ENCODE data around the gene LCNL1. TPM values are rescaled to one million over a fixed set of nuclear protein-coding genes. Genes with fewer than 3 reads are reported as not detected.
"Not testable (repeated sequence)": the region's sequence is repeated elsewhere in the genome, so short reads cannot be mapped to it uniquely, and the experiment has no call there.

LCNL1 gene
- total RNA-seq, 2 donors from 2014 or later, result 0.11 TPM; not detected in 1

DNA sequence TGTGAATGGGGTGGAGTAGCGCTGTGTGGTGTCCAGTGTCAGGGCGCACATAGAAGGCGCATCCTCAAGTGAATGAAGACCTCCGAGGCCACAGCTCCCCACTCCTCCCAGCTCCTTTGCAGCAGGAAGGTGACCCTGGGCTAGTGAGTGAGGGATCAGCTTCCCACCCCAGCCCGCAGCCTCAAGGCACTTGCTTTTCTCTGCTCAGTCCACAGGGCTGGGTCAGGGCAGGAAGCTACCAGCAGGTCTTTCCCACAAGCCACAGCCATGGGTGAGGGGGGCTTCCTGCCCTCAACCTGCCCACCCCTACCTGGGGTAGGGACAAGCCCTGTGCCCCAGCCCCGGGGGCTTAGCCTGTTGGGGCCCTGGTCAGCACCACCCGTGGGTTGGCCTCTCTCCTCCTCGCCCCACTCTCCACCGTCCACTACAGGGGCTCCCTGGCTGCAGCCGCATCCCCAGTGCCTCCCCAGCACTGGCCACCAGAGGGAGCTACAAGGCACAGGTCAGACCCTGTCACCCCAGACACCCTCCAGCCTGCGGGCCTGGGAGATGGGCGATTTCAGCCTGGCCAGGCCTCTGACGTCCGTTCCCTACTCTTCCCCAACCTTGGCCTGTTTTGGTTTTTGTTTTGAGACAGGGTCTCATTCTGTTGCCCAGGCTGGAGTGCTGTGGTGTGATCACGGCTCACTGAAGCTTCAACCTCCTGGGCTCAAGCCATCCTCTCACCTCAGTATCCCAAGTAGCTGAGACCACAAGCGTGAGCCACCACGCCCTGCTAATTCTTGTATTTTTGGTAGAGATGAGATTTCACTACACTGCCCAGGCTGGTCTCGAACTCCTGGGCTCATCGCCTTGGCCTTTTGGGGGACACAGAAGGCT, 46.5 kb downstream of the LCNL1 start:
- no peaks in the 10 kb centered on the region for H3K27me3 Mint-ChIP-seq
- peak overlapping the region; percentile 86 for H3K4me3 Mint-ChIP-seq
- peaks cover 8% of the 10 kb centered on the region for H3K36me3 Mint-ChIP-seq (ENCODE audit: low read depth)
- H3K27ac Mint-ChIP-seq, result peak overlapping the region; percentile 66
- H3K4me1 Mint-ChIP-seq, result peaks cover 5% of the 10 kb centered on the region
- ATAC-seq (replicated peaks), result peak; percentile 60
- H3K9me3 Mint-ChIP-seq, result no peaks in the 10 kb centered on the region

DNA sequence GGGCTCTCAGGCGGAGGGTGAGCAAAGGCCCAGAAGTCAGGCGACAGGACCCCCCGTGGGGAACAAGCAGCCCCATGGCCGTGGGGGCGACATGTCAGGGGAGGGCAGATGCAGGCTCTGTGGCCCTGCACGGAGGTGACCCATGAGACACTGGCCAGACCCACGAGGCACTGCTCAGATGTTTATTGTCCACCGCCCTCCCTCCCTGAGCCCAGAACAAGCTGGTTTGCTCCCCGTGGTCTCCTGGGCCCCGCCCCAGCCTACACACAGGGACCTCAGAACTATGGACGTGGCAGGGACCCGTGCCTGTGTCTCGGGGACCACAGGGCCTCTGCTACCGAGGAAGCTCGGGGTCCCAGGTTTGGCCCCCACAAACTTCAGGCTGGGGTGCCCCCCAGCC, 47.2 kb downstream of the LCNL1 start:
- no peak for ATAC-seq (replicated peaks)
- H3K4me3 Mint-ChIP-seq, result peak overlapping the region; percentile 86
- no peaks in the 10 kb centered on the region for H3K27me3 Mint-ChIP-seq
- peaks cover 8% of the 10 kb centered on the region for H3K36me3 Mint-ChIP-seq (ENCODE audit: low read depth)
- peaks cover 9% of the 10 kb centered on the region for H3K4me1 Mint-ChIP-seq
- no peaks in the 10 kb centered on the region for H3K9me3 Mint-ChIP-seq
- peak overlapping the region; percentile 92 for H3K27ac Mint-ChIP-seq

DNA sequence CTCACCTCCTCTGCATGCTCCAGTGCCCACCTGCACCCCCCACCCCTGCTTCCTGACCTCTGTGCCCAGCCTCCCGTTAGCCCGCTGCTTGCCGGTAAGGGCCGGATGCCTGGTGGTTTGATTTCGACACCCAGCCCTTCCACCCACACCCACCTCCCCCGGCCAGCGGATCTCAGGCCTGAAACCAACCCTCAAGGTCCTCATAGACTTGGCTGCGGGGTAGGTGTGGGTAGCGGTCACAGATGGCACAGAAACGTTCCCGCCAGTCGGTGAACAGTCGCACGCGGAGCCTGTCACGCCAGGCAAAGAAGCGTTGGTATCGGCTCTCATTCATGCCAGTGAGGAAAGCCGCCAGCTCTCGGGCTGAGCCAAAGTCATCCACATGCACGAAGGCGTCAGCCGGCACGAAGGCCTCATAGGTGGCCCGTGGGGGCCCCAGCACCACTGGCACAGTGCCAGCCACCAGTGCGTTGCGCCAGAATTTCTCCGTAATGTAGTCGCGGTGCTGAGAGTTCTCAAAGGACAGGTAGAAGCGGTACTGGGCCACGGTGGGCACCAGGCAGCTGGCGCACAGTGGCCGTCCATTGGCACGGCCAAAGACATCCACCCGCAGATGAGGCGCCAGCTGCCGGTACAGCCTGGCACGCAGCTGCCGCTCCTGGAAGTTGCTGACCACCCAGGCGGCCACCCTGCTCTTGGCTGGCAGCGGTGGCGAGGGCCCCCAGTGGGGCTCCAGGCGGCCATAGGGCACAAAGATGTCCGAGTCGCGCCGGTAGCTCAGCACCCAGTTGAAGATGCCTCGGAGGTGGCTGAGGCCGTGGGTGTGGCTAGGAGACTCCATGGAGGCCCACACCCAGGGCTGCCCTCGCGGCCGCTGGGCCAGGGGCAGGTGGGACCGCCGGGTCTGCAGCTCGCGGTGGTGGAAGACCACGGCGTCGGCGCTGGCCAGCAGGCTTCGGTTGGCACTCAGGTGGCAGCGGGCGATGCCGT, 48.0 kb downstream of the LCNL1 start:
- Mint-ChIP-seq H3K9me3 (no peaks in the 10 kb centered on the region), H3K27me3 (no peaks in the 10 kb centered on the region), H3K36me3 (ENCODE audit: low read depth) (peaks cover 8% of the 10 kb centered on the region), H3K4me3 (peak overlapping the region; percentile 86), H3K27ac (peak overlapping the region; percentile 92), H3K4me1 (peaks cover 9% of the 10 kb centered on the region)
- peak; percentile 8 for ATAC-seq (replicated peaks)

DNA sequence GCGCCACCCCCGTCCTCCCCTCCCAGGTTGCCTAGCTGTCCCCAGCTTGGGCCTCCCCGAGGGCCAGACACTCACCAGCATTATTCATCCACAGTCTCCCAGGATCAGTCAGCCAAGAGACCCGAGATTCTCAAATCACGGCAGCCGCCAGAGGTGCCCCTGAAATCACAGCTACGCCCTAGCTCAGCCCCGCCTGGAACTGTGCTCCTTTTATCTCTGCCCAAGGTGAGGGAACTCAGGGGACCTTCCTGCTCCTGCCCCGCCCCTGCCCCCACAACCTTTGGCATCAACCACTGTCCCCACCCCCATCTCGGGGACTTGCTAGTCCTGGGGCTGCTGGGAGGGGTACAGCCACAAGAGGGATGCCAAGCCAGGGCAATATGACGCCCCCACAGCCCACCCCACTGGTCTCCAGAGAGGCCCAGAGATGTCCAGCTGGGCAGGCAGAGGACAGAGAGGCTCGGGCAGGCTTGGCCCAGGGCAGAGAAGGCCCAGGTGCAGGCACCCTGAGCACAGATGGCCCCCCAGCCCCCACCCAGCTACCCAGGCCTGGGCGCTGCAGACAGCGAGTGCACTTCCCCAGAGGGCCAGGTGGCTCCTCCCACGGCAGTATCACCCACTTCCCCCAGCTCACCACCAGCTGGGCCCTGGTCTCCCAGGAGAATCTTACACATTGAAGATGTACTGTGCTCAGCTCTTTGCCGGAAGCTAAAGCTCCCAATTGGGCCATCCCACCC, 49.3 kb downstream of the LCNL1 start, which contains the start of gene FUT7:
Gene FUT7 (minus strand): TSS at position 185 of the 737 bp plus-strand sequence. CDS start 97 bp downstream, at position 88.
- Mint-ChIP-seq H3K9me3 (no peaks in the 10 kb centered on the region), H3K4me1 (peaks cover 9% of the 10 kb centered on the region), H3K36me3 (ENCODE audit: low read depth) (peaks cover 8% of the 10 kb centered on the region), H3K27me3 (no peaks in the 10 kb centered on the region), H3K4me3 (peak within 1 kb of the TSS; percentile 86), H3K27ac (peak within 1 kb of the TSS; percentile 92)
- ATAC-seq (replicated peaks), result peak; percentile 45

DNA sequence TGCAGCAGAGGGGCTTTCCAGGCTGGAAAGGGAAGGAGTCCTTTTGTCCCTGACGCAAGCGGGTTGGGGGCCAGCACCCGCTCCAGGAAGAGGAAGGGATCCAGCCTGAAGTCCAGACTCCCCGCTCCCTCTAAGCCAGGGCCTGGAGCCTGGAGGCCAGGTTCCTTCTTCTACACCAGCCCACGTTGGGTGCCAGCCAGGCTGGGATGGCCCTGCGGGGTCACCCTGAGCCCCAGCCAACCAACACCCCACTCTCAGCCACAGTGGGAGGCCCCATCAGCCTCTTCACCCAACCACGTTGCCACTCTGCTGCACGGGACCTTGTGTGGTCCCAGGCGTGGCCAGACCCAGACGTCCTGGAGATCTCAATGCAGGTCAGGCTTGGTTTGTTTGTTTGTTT, 50.1 kb downstream of the LCNL1 start:
- peak overlapping the region; percentile 25 for H3K27ac Mint-ChIP-seq
- H3K27me3 Mint-ChIP-seq, result no peaks in the 10 kb centered on the region
- H3K36me3 Mint-ChIP-seq (ENCODE audit: low read depth), result peaks cover 9% of the 10 kb centered on the region
- H3K9me3 Mint-ChIP-seq, result no peaks in the 10 kb centered on the region
- peak overlapping the region; percentile 86 for H3K4me3 Mint-ChIP-seq
- peaks cover 9% of the 10 kb centered on the region for H3K4me1 Mint-ChIP-seq
- ATAC-seq (replicated peaks), result no peak

DNA sequence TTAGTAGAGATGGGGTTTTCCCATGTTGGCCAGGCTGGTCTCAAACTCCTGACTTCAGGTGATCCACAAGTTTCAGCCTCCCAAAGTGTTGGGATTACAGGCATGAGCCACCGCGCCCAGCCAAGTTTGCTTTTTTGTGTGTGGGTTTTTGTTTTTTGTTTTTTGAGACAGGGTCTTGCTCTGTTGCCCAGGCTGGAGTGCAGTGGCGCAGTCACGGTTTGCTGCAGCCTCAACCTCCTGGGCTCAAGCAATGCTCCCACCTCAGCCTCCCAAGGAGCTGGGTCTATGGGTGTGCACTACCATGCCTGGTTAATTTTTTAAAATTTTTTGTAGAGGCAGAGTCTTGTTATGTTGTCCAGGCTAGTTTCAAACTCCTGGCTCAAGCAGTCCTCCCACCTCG, 50.7 kb downstream of the LCNL1 start:
- not testable (repeated sequence) for ATAC-seq (replicated peaks); H3K4me1 Mint-ChIP-seq; H3K27ac Mint-ChIP-seq; H3K27me3 Mint-ChIP-seq; H3K9me3 Mint-ChIP-seq
- peak overlapping the region; percentile 86 for H3K4me3 Mint-ChIP-seq
- H3K36me3 Mint-ChIP-seq (ENCODE audit: low read depth), result peaks cover 15% of the 10 kb centered on the region

DNA sequence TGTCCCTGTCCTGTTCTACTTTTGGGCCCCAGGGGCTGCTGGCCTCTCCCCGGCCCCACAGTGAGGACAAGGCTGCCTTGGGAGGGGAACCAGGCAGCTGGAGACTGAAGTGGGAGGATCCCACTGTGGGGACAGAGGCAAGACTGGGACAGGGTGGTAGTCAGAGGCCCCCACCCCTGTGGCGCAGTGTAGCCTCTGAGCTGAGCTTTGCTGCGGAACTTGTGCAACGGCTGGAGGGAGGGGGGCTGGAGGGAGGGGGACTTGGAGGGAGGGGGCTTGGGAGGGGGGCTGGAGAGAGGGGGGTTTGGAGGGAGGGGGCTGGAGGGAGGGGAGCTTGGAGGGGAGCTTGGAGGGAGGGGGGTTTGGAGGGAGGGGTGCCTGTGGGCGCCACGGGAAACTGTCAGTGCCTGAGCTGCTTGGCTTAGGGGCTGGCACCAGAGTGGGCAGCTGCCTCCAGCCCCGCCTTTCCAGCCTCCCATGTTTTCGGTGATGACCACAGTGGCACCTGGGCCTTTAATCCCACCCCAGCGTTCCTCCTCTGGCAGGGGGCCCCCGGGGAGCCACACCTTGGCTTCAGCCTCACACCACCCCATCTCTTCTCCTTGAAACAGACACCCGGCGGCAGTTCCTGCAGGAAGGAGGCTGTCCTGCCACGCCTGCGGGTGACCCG, 51.4 kb downstream of the LCNL1 start:
- Mint-ChIP-seq H3K27me3 (no peaks in the 10 kb centered on the region), H3K27ac (peak overlapping the region; percentile 89), H3K4me1 (peaks cover 9% of the 10 kb centered on the region), H3K9me3 (no peaks in the 10 kb centered on the region), H3K4me3 (peak overlapping the region; percentile 86), H3K36me3 (ENCODE audit: low read depth) (peaks cover 22% of the 10 kb centered on the region)
- ATAC-seq (replicated peaks), result no peak

DNA sequence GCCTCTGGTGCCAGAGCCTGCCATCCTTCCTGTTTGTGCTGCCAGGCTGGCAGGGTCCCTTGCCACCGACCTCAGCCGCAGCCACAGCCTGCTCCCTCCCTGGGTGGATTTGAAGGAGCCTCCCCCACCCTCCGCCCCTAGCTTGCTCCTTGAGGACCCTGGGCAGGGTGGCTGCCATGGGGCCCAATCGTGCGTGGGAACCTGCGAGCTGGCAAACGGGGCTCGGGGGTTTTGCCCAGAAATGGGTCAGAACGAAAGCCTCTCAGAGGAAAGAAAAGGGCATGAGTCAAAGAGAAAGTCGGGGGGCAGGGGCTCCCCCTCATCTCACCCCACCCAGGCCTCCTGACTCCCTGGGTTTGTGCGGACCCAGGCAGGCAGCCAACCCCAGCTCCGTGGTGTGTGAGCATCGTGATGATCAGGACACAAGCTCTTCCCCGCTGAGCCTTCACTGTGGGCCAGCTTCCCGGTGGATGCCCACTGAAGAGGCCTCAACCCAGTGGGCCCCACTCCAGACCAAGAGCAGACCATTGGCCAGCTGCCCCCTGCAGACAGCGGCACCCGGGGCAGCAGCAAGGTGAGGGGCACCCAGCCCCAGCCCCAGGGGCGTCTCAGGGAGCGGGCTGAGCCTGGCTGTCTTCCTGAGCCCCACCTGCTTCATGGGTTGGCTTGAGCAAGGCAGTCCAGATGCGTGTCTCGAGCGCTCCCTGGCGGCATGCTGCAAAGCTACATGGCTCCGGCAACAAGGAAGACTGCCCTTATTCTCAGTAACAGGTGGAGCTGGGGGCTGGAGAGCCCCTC, 52.1 kb downstream of the LCNL1 start:
- H3K27me3 Mint-ChIP-seq, result no peaks in the 10 kb centered on the region
- no peaks in the 10 kb centered on the region for H3K9me3 Mint-ChIP-seq
- ATAC-seq (replicated peaks), result peak; percentile 69
- peaks cover 26% of the 10 kb centered on the region for H3K36me3 Mint-ChIP-seq (ENCODE audit: low read depth)
- H3K4me1 Mint-ChIP-seq, result peaks cover 9% of the 10 kb centered on the region
- H3K4me3 Mint-ChIP-seq, result peak overlapping the region; percentile 86
- H3K27ac Mint-ChIP-seq, result peak overlapping the region; percentile 89

Other genes starting within 250 kb of the LCNL1 start
- 1 to 10 TPM; 1.0 to 1.8 TPM for gene LCN10, start 240.1 kb upstream of the LCNL1 start, total RNA-seq
- not detected for gene LCN6, start 234.5 kb upstream of the LCNL1 start, total RNA-seq
- gene LCN8, start 224.8 kb upstream of the LCNL1 start, total RNA-seq, result not detected
- gene LCN15, start 218.5 kb upstream of the LCNL1 start, total RNA-seq, result not detected
- gene TMEM141, start 191.6 kb upstream of the LCNL1 start, total RNA-seq, result 10 to 100 TPM; 30.1 to 30.7 TPM
- 1 to 10 TPM in 1 of 2 donors, under 1 TPM in 1; 0.41 to 2.1 TPM for gene CCDC183, start 186.7 kb upstream of the LCNL1 start, total RNA-seq
- gene RABL6, start 175.0 kb upstream of the LCNL1 start, total RNA-seq, result 100 to 1,000 TPM in 1 of 2 donors, 10 to 100 TPM in 1; 51.5 to 108 TPM
- gene AJM1, start 140.5 kb upstream of the LCNL1 start, total RNA-seq, result 10 to 100 TPM in 1 of 2 donors, 1 to 10 TPM in 1; 4.3 to 12.9 TPM
- gene PHPT1, start 133.6 kb upstream of the LCNL1 start, total RNA-seq, result 100 to 1,000 TPM; 138 to 194 TPM
- gene MAMDC4, start 130.6 kb upstream of the LCNL1 start, total RNA-seq, result 10 to 100 TPM; 18.6 to 27.4 TPM
- gene EDF1, start 116.7 kb upstream of the LCNL1 start, total RNA-seq, result 100 to 1,000 TPM; 221 to 265 TPM
- 10 to 100 TPM; 54.4 to 56.8 TPM for gene TRAF2, start 96.5 kb upstream of the LCNL1 start, total RNA-seq
- 10 to 100 TPM; 91.0 to 99.2 TPM for gene FBXW5, start 38.3 kb upstream of the LCNL1 start, total RNA-seq
- gene C8G, start 37.8 kb upstream of the LCNL1 start, total RNA-seq, result 1 to 10 TPM in 1 of 2 donors, not detected in 1; 3.1 TPM
- gene LCN12, start 30.7 kb upstream of the LCNL1 start, total RNA-seq, result 1 to 10 TPM in 1 of 2 donors, under 1 TPM in 1; 0.54 to 2.4 TPM
- gene PTGDS, start 5.5 kb upstream of the LCNL1 start, total RNA-seq, result 1 to 10 TPM in 1 of 2 donors, not detected in 1; 1.3 TPM
- 10 to 100 TPM; 31.1 to 49.1 TPM for gene PAXX, start 9.4 kb downstream of the LCNL1 start, total RNA-seq
- under 1 TPM in 1 of 2 donors, not detected in 1; 0.26 TPM for gene CLIC3, start 13.6 kb downstream of the LCNL1 start, total RNA-seq
- 10 to 100 TPM; 43.0 to 63.9 TPM for gene ABCA2, start 45.2 kb downstream of the LCNL1 start, total RNA-seq
- 10 to 100 TPM; 12.1 to 27.9 TPM for gene FUT7, start 49.1 kb downstream of the LCNL1 start, total RNA-seq
- gene NPDC1, start 63.2 kb downstream of the LCNL1 start, total RNA-seq, result 10 to 100 TPM; 66.3 to 96.1 TPM
- under 1 TPM; 0.39 to 0.69 TPM for gene ENTPD2, start 71.1 kb downstream of the LCNL1 start, total RNA-seq
- gene SAPCD2, start 87.6 kb downstream of the LCNL1 start, total RNA-seq, result 10 to 100 TPM in 1 of 2 donors, 1 to 10 TPM in 1; 5.6 to 21.9 TPM
- gene UAP1L1, start 94.5 kb downstream of the LCNL1 start, total RNA-seq, result 10 to 100 TPM; 27.9 to 33.0 TPM
- gene MAN1B1, start 104.0 kb downstream of the LCNL1 start, total RNA-seq, result 10 to 100 TPM; 38.2 to 67.6 TPM
- 100 to 1,000 TPM; 219 to 255 TPM for gene DPP7, start 131.7 kb downstream of the LCNL1 start, total RNA-seq
- 1 to 10 TPM in 1 of 2 donors, under 1 TPM in 1; 0.06 to 1.2 TPM for gene GRIN1, start 156.2 kb downstream of the LCNL1 start, total RNA-seq
- gene LRRC26, start 187.1 kb downstream of the LCNL1 start, total RNA-seq, result not detected
- not detected for gene TMEM210, start 189.1 kb downstream of the LCNL1 start, total RNA-seq
- gene ANAPC2, start 205.6 kb downstream of the LCNL1 start, total RNA-seq, result 10 to 100 TPM; 50.6 to 53.1 TPM
- 10 to 100 TPM; 43.7 to 84.7 TPM for gene SSNA1, start 205.7 kb downstream of the LCNL1 start, total RNA-seq
- gene TPRN, start 217.7 kb downstream of the LCNL1 start, total RNA-seq, result 1 to 10 TPM; 5.5 to 9.4 TPM
- gene TMEM203, start 222.7 kb downstream of the LCNL1 start, total RNA-seq, result 10 to 100 TPM; 19.3 to 27.3 TPM
- 10 to 100 TPM; 20.5 to 40.2 TPM for gene NDOR1, start 222.7 kb downstream of the LCNL1 start, total RNA-seq
- 1 to 10 TPM; 3.5 to 7.4 TPM for gene RNF208, start 239.2 kb downstream of the LCNL1 start, total RNA-seq
- gene CYSRT1, start 242.2 kb downstream of the LCNL1 start, total RNA-seq, result under 1 TPM; 0.32 to 0.40 TPM
- under 1 TPM in 1 of 2 donors, not detected in 1; 0.17 TPM for gene RNF224, start 244.5 kb downstream of the LCNL1 start, total RNA-seq
- not detected for gene SLC34A3, start 247.9 kb downstream of the LCNL1 start, total RNA-seq

Measured in activated T-helper 17 cell treated with anti-CD3 and anti-CD28 coated beads, Interleukin-2, amount 50 U/mL, for 72 hours (primary cell).